ENCODE results near the gene HOXB2. TPM values are rescaled to one million over a fixed set of nuclear protein-coding genes. Genes with fewer than 3 reads are reported as not detected.

The HOXB2 gene
- polyA plus RNA-seq, 3 donors, result 1.6 to 3.8 (median 3.3) TPM

DNA sequence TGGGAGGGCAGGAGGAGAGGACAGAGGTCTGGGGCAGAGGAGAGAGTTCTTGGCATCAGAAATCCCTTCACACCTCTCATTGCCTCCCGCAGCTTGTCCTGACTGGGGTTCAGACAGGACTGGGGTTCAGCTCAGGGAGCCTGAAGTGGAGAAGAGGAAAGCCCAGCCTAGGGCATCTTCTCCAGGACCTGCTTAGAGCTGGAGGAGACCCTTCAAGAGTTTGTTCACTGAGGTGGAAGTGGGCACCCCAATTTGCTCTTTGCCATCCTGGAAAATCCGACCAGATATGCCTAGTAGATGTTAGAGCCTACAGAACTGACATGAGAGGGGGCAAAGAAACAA is 43.1 kb upstream of the HOXB2 start:
- no peak overlapping the region for H3K27ac Mint-ChIP-seq
- no peak overlapping the region for H3K27ac ChIP-seq (ENCODE audit: low read depth in 1 of 2, low read length in 2 of 2)
- 11% methylated on average over 1 of the region's 2 CpGs for WGBS (ENCODE audit: insufficient coverage)
- peak overlapping the region in 1 of 2 donors; percentile 99 for H3K4me3 Mint-ChIP-seq
- no peak overlapping the region for H3K4me2 ChIP-seq (replicated peaks; ENCODE audit: extremely low read depth, low read length, poor library complexity, severe bottlenecking)
- H3K4me1 ChIP-seq (ENCODE audit: control insufficient read depth in 1 of 2, insufficient read depth in 2 of 2, low read length in 2 of 2), result peaks cover 30 to 42% of the 10 kb centered on the region in 2 donors
- H2AFZ ChIP-seq (ENCODE audit: insufficient read depth, low read depth, low read length, poor library complexity, severe bottlenecking), result no peak overlapping the region
- H3K9ac ChIP-seq (ENCODE audit: insufficient read depth, low read length, poor library complexity, severe bottlenecking), result no peak overlapping the region
- TF ChIP-seq, protein P1, sequence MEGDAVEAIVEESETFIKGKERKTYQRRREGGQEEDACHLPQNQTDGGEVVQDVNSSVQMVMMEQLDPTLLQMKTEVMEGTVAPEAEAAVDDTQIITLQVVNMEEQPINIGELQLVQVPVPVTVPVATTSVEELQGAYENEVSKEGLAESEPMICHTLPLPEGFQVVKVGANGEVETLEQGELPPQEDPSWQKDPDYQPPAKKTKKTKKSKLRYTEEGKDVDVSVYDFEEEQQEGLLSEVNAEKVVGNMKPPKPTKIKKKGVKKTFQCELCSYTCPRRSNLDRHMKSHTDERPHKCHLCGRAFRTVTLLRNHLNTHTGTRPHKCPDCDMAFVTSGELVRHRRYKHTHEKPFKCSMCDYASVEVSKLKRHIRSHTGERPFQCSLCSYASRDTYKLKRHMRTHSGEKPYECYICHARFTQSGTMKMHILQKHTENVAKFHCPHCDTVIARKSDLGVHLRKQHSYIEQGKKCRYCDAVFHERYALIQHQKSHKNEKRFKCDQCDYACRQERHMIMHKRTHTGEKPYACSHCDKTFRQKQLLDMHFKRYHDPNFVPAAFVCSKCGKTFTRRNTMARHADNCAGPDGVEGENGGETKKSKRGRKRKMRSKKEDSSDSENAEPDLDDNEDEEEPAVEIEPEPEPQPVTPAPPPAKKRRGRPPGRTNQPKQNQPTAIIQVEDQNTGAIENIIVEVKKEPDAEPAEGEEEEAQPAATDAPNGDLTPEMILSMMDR (IDR thresholded peaks at IDR 0.05), result no peak
- H3K9me3 Mint-ChIP-seq, result peaks cover 0 to 30% (median 16%) of the 10 kb centered on the region in 7 donors
- peaks cover 91 to 99% of the 10 kb centered on the region in 2 donors for H3K27me3 ChIP-seq (ENCODE audit: control insufficient read depth in 2 of 2, insufficient read depth in 2 of 2, low read length in 2 of 2)
- DNase-seq, result no peak
- H3K79me2 ChIP-seq (ENCODE audit: insufficient read depth, low read length), result no peaks in the 10 kb centered on the region
- H3K9me3 ChIP-seq (replicated peaks in 1 of 2; ENCODE audit: control insufficient read depth in 1 of 2, insufficient read depth in 1 of 2, low read length in 2 of 2), result peaks cover 0 to 16% of the 10 kb centered on the region in 2 donors
- no peak overlapping the region for H3K4me3 ChIP-seq (replicated peaks in 1 of 3; ENCODE audit: low read depth in 2 of 3, low read length in 3 of 3)
- intact Hi-C loops (cut with micrococcal nuclease), result no loop called here
- H3K4me1 Mint-ChIP-seq, result peaks cover 51% of the 10 kb centered on the region
- H3K36me3 Mint-ChIP-seq, result peaks cover 8 to 44% of the 10 kb centered on the region in 2 donors
- H3K27me3 Mint-ChIP-seq (ENCODE audit: low read depth in 3 of 3), result peaks cover 99 to 100% (median 100%) of the 10 kb centered on the region in 3 donors
- no peaks in the 10 kb centered on the region for H4K20me1 ChIP-seq (ENCODE audit: insufficient read depth, low read length)
- no peaks in the 10 kb centered on the region for H3K36me3 ChIP-seq (replicated peaks in 1 of 2; ENCODE audit: control insufficient read depth in 1 of 2, insufficient read depth in 2 of 2, low read length in 2 of 2)

DNA sequence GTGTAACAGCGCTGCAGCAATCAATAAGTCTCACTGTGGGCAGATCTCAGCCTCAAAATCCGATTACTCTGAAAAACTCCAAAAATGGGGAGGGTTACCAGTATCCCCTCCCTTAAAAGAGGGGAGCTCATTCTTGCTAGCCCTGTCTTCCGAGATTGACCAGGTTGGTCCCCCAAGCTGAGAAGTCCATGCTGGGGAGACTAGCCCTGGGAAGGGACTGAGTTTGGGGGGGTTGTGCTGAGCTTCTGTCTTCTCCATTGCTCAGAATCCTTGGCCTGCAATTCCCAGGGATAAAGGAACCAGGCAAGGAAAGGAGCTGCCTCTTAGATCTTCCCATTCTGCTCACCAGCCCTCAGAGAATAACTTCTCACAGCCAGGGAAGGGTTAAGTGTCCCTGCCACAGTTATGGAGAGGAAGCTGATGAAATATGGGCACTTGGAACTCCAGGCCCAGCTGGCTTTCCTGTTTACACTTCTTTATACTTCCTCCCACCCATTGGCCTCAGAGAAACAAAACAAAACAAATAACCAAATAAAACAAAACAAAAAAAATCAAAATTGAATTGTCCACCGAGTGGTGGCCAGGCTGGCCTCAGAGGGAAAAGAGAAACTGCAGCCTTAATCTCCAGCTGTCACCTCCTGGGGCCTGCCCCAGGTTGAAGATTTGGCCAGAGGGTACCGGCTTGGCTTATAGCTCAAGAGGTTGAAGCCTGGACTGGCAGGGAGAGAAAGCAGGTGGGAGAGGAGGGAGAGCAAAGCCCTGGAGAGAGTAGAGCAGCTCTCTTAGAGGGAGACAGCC is 42.6 kb upstream of the HOXB2 start:
- peaks cover 11 to 44% of the 10 kb centered on the region in 2 donors for H3K36me3 Mint-ChIP-seq
- Histone ChIP-seq H3K36me3 (replicated peaks in 1 of 2; ENCODE audit: control insufficient read depth in 1 of 2, insufficient read depth in 2 of 2, low read length in 2 of 2) (no peaks in the 10 kb centered on the region), H4K20me1 (ENCODE audit: insufficient read depth, low read length) (no peaks in the 10 kb centered on the region), H3K4me1 (ENCODE audit: control insufficient read depth in 1 of 2, insufficient read depth in 2 of 2, low read length in 2 of 2) (peaks cover 30 to 44% of the 10 kb centered on the region in 2 donors), H3K9me3 (replicated peaks in 1 of 2; ENCODE audit: control insufficient read depth in 1 of 2, insufficient read depth in 1 of 2, low read length in 2 of 2) (peaks cover 0 to 20% of the 10 kb centered on the region in 2 donors), H3K27me3 (ENCODE audit: control insufficient read depth in 2 of 2, insufficient read depth in 2 of 2, low read length in 2 of 2) (peaks cover 91 to 99% of the 10 kb centered on the region in 2 donors), H3K27ac (ENCODE audit: low read depth in 1 of 2, low read length in 2 of 2) (no peak overlapping the region), H2AFZ (ENCODE audit: insufficient read depth, low read depth, low read length, poor library complexity, severe bottlenecking) (no peak overlapping the region), H3K4me3 (replicated peaks in 1 of 3; ENCODE audit: low read depth in 2 of 3, low read length in 3 of 3) (no peak overlapping the region), H3K9ac (ENCODE audit: insufficient read depth, low read length, poor library complexity, severe bottlenecking) (no peak overlapping the region), H3K4me2 (replicated peaks; ENCODE audit: extremely low read depth, low read length, poor library complexity, severe bottlenecking) (no peak overlapping the region), H3K79me2 (ENCODE audit: insufficient read depth, low read length) (no peaks in the 10 kb centered on the region)
- H3K4me1 Mint-ChIP-seq, result peaks cover 50% of the 10 kb centered on the region
- intact Hi-C loops (cut with micrococcal nuclease), result no loop called here
- peaks cover 99 to 100% (median 100%) of the 10 kb centered on the region in 3 donors for H3K27me3 Mint-ChIP-seq (ENCODE audit: low read depth in 3 of 3)
- TF ChIP-seq, protein P1 (IDR thresholded peaks at IDR 0.05), result no peak
- H3K4me3 Mint-ChIP-seq, result peak overlapping the region in 1 of 2 donors; percentile 99
- no peak overlapping the region for H3K27ac Mint-ChIP-seq
- H3K9me3 Mint-ChIP-seq, result peaks cover 0 to 30% (median 16%) of the 10 kb centered on the region in 7 donors
- no peak for DNase-seq
- 47% methylated on average over 2 of the region's 5 CpGs for WGBS (ENCODE audit: insufficient coverage)

Data from CD14-positive monocyte (primary cell).